Measurements from ENCODE around the gene KDM4C. TPM values are rescaled to one million over a fixed set of nuclear protein-coding genes. Genes with fewer than 3 reads are reported as not detected.
"Not testable (repeated sequence)": the region's sequence is repeated elsewhere in the genome, so short reads cannot be mapped to it uniquely, and the experiment has no call there.

KDM4C gene
- total and polyA plus RNA-seq, 2 of the 4 experiments (the other 2 are of a cell fraction) = 11.8 to 23.8 TPM

- CTCF ChIA-PET; H4K20me1 ChIP-seq (ENCODE audit: insufficient read depth, low read length); H3K9me1 ChIP-seq (ENCODE audit: insufficient read depth, low read length); H3K14ac ChIP-seq (replicated peaks; ENCODE audit: low read depth, low read length); H3K4ac ChIP-seq (ENCODE audit: low read depth, low read length); H2AK9ac ChIP-seq (replicated peaks; ENCODE audit: low read depth, low read length, poor library complexity); POLR2A ChIA-PET (ENCODE audit: unreplicated experiment); H4K5ac ChIP-seq (ENCODE audit: low read depth, low read length); in situ Hi-C loops (cut with MboI; ENCODE audit: low sequenced_read_pairs); H3K27ac ChIP-seq (ENCODE audit: insufficient read depth, low read length); BruUV-seq (replicated peaks); H4K91ac ChIP-seq (ENCODE audit: insufficient read depth, low read depth, low read length); H2BK5ac ChIP-seq (ENCODE audit: low read depth, low read length, poor library complexity, severe bottlenecking); H2AK5ac ChIP-seq (ENCODE audit: low read depth, low read length); H3K23ac ChIP-seq (ENCODE audit: low read depth, low read length); H3K4me1 ChIP-seq (ENCODE audit: control insufficient read depth, insufficient read depth, low read length); H3K79me1 ChIP-seq (ENCODE audit: low read depth in 1 of 2, low read length in 2 of 2); H2AFZ ChIP-seq (replicated peaks; ENCODE audit: low read length, poor library complexity); H3K27me3 ChIP-seq (ENCODE audit: control insufficient read depth, insufficient read depth, low read length); intact Hi-C loops (cut with micrococcal nuclease); dilution Hi-C loops (cut with HindIII; ENCODE audit: low sequenced_read_pairs, unreplicated experiment); H3K4me2 ChIP-seq (ENCODE audit: low read depth, low read length); DNase-seq; H2BK20ac ChIP-seq (ENCODE audit: low read depth, low read length); H3K18ac ChIP-seq (ENCODE audit: low read depth, low read length); H3K56ac ChIP-seq (ENCODE audit: extremely low read depth, insufficient read depth, low read length); H3K36me3 ChIP-seq (ENCODE audit: control insufficient read depth, insufficient read depth, low read length); H3K9ac ChIP-seq (ENCODE audit: low read depth, low read length); H4K8ac ChIP-seq (ENCODE audit: low read depth in 2 of 2, low read length in 2 of 2); H3K4me3 ChIP-seq (ENCODE audit: insufficient read depth, low read depth, low read length); ATAC-seq (ENCODE audit: low read depth); H3K9me3 ChIP-seq (ENCODE audit: control insufficient read depth, insufficient read depth, low read length); H2BK15ac ChIP-seq (ENCODE audit: low read depth, low read length); H2BK120ac ChIP-seq (ENCODE audit: low read depth, low read length): not testable (repeated sequence)
- no CpG with 5 or more reads among the region's 30 CpGs for WGBS, 2 experiments (ENCODE audit: extremely low coverage in 2 of 2, insufficient read length in 1 of 2)
Measured at GRCh38 chr9:6807669-6808068, 49.9 kb downstream of the KDM4C start.
